ENCODE measurements around the gene ALG1L2.
"Not testable (repeated sequence)": the region's sequence is repeated elsewhere in the genome, so short reads cannot be mapped to it uniquely, and the experiment has no call there.

Gene ALG1L2

DNA sequence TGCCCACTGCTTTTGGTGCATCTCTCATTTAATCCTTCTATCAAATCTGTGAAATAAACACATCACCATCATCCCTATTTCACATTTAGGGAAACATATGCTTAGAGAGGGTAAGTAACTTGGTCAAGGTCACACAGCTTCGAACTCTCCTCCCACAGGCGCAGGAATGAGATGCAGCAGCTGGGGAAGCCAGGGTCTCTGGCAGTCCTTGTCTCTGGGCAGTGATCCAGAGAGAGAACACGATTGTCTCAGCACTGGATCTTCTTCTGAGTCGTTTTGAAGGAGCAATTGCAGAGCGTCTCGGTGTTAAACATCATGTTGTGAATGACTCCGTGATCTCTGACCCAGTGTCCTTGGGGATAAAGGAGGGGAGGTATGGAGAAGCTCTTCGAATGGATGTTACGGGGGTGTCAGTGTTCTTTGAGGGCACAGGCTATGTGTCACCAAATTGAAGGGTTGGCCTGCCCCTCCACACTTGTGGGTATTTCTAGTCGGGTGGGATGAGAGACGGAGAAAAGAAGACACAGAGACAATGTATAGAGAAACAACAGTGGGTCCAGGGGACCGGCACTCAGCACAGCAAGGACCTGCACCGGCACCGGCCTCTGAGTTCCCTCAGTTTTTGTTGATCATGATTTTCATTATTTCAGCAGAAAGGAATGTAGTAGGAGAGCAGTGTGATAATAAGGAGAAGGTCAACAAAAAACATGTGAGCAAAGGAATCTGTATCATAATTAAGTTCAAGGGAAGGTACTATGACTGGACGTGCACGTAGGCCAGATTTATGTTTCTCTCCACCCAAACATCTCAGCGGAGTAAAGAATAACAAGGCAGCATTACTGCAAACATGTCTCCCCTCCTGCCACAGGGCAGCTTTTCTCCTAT, 41.5 kb downstream of the ALG1L2 start:
- not testable (repeated sequence) for DNase-seq (ENCODE audit: low read depth in 2 of 2, low spot score in 1 of 2)

- not testable (repeated sequence) for DNase-seq (ENCODE audit: low read depth in 2 of 2, low spot score in 1 of 2)
Measured at GRCh38 chr3:130125406-130125805, 43.8 kb downstream of the ALG1L2 start.

DNA sequence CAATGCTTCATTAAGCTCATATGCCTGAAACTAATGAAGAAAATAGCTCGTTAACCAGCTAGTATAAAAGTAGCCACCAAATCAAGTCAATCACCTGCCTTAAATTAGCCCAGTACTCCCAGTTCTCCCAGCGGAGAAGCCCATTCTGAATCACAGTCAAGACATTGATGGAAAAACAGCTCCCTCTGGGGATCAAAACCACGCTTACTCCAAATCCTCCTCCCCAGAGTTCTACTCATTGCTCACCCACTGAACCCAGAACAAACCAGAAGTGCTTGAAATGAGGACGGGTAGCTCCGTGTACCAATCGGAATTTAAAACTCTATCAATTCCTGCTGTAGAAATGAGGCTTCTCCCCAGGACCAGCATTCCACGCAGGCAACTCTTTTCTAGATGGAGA, 54.7 kb downstream of the ALG1L2 start:
- DNase-seq (ENCODE audit: low read depth in 2 of 2, low spot score in 1 of 2), result not testable (repeated sequence)

DNA sequence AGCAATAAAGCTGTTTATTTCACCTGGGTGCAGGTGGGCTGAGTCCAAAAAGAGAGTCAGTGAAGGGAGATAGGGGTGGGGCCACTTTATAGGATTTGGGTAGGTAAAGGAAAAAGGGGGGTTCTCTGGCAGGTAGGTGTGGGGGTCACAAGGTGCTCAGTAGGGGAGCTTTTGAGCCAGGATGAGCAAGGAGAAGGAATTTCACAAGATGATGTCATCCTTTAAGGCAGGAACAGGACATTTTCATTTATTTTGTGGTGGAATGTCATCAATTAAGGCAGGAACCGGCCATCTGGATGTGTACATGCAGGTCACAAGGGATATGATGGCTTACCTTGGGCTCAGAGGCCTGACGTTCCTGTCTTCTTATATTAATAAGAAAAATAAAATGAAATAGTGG, 56.1 kb downstream of the ALG1L2 start:
- DNase-seq (ENCODE audit: low read depth in 2 of 2, low spot score in 1 of 2), result not testable (repeated sequence)

GRCh38 chr3:130138992-130139391, 57.4 kb downstream of the ALG1L2 start:
- DNase-seq (ENCODE audit: low read depth in 2 of 2, low spot score in 1 of 2), result not testable (repeated sequence)

DNA sequence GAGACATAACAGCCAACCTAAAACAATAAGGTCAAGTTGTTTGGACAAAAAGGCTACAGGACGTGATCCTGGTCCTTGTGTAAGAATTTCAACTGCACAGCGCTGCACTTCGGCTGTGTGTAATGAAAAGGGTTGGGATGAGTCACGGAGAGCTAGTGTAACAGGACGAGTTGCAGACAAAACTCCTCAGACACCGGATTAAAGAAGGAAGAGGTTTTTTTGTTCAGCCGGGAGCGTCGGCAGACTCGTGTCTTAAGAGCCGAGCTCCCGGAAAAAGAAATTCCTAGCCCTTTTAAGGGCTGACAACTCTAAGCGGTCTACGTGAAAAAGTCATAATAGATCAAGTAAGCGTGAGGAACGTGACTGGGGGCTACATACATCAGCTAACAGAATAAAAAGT, 59.1 kb downstream of the ALG1L2 start:
- DNase-seq (ENCODE audit: low read depth in 2 of 2, low spot score in 1 of 2), result not testable (repeated sequence)

DNA sequence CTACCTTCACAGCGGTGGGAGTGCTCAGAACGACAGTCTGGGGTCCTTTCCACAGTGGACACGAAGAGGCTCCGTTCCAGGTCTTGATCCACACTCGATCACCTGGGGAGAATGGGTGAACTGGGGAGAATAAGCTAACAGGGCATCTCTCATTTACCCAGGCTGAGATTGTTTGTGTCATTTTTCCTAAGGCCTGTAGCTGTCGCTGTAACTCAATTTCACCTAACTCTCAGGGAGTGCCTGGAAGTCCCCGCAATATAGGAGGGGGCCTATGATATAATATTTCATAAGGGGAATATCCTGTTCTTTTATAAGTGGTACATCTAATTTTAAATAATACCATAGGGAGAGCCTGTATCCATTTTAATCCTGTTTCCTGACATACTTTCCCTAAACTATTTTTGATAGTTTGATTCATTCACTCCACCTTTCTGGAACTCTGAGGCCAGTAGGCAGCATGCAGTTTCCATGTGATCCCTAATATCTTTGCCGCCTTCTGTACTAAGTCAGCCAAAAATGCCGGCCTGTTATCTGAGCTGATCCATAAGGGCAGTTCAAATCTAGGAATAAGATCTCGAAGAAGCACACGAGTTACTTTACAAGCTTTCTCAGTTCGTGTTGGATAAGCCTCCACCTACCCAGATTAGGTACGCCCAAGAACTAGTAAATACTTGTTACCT, 62.2 kb downstream of the ALG1L2 start:
- not testable (repeated sequence) for DNase-seq (ENCODE audit: low read depth in 2 of 2, low spot score in 1 of 2)

DNA sequence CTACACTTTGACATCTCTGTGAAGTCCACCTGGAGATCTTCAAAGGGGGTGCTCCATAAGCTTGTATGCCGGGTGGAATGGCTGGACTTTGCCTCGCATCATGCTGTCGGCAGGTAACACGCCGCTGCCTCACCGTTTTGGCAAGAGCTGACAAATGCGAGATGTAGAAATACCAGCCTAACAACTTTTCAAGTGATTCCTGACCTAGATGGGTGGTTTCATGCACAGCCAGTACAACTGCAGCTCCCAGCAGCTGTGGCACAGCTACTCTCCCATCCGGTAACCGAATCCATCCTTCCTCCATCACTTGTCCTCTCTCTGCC, 62.7 kb downstream of the ALG1L2 start:
- DNase-seq (ENCODE audit: low read depth in 2 of 2, low spot score in 1 of 2), result not testable (repeated sequence)

- not testable (repeated sequence) for DNase-seq (ENCODE audit: low read depth in 2 of 2, low spot score in 1 of 2)
Measured at GRCh38 chr3:130145456-130145855, 63.8 kb downstream of the ALG1L2 start.

GRCh38 chr3:130146465-130146864, 64.8 kb downstream of the ALG1L2 start:
- not testable (repeated sequence) for DNase-seq (ENCODE audit: low read depth in 2 of 2, low spot score in 1 of 2)
